ENCODE measurements around the gene GGACT.
A peak's percentile ranks its signal among the peaks of the same experiment; 100 is the strongest.
"Not testable (repeated sequence)": the region's sequence is repeated elsewhere in the genome, so short reads cannot be mapped to it uniquely, and the experiment has no call there.

The GGACT gene

DNA sequence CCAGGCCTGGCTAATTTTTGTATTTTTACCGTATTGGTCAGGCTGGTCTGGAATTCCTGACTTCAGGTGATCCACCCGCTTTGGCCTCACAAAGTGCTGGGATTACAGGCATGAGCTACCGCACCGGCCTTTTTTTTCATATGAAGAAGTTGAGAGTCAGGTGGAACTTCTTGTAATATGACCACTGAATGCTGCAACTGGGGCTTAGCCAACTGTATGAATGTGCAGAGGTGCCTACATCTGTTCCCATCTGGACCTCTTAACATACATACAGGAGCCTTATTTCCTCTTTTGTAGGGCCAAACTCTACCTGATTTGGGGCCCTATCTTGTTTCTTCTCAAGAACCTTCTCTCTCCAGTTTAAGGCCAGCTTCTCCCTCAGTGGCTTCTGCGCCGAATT, 11.9 kb upstream of the GGACT start:
- DNase-seq = no peak

DNA sequence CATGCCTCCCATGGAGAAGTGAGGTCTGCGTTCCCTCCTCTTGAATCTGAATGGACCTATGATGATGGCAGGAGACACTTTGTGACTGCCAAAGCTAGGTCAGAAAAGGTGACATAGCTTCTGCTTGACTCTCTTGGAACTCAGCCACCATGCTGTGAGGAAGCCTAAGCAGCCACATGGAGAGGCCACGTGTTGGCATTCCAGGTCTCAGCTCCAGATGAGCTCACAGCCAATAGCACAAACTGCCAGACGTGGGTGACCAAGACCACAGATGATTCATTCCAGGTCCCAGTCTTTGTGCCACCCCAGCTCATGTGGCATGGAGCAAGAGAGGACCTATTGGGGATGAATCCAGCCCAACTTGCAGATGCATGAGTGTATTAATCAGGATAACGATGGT, 8.7 kb upstream of the GGACT start:
- DNase-seq = no peak

DNA sequence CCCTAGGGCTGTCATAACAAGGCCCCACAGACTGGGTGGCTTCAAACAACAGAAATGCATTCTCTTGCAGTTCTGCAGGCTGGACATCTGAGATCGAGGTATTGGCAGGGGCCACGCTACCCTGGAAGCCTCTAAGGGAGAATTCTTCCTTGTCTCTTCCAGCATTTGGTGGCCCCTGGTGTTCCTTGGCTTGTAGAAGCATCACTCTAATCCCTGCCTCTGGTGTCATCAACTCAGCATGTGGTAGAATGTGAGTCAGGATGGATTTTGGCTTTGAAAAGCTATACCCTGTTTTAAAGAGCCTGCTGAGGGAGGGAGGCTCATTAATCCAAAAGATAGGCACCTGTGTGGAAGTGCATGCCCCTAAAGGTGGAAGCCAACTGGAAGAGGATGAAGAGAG, 7.9 kb upstream of the GGACT start:
- no peak for DNase-seq

DNA sequence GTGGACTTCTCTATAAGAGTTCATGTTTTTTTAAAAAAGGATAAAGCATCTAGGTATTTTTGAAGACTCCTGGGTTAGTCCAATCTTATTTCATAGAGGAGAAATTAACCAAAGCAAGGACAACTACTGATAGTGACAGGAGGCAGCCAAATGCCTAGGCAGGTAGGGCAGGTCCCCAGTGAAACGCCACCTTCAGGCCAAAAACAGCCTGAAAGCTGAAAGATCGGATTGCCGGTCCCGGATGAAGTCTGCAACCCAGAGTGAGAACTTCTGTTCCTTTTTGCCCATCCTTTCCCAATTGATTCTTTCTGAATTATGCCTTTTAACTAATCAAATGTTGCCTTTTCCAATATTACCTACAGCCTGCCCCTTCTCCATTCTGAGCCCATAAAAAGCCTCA, 6.1 kb upstream of the GGACT start:
- no peak for DNase-seq

DNA sequence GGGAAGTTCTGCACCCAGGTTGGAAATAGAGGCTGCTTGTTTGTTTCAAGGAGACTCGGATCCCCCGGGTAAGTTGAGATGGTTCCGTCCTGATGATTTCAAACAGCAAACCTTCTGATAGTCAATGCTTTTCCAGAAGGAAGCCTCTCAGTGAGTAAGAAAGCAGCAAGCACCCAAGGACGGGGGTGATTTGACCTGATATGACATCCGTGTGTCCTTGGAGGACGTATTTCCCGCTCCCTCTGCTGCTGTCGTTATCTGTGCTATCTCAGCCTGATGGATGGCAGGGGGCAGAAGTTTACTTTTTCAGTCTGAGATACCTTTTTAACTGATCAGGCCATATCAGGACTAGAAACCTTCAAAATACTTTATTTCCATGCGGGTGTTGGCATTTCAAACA, 5.7 kb upstream of the GGACT start:
- DNase-seq = no peak

DNA sequence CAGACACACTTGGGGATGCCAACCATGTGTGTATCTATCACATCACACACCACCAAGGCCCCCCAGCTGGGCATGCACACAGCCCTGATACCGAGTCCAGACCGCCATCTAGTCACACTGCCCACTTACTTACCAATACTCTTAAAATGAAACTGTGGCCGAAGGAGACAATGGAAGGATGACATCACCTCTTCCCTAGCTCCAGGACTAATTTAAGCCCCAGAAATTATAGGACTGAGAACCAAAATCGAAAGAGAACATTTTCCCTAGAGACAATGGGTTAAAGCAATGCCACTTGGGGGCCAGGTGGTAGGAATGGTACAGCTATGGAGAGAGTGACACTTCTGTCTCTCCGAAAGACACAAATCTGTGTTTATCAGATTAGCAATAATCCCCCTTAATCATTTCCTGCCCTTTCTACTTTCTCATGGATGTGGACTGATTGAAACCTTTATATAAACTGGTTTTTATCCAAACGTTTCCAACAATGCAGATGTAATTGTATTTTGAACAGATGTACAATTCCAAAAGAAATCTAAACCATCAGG, 663 bp upstream of the GGACT start:
- peak in 1 of 2 experiments; percentile 12 for DNase-seq

DNA sequence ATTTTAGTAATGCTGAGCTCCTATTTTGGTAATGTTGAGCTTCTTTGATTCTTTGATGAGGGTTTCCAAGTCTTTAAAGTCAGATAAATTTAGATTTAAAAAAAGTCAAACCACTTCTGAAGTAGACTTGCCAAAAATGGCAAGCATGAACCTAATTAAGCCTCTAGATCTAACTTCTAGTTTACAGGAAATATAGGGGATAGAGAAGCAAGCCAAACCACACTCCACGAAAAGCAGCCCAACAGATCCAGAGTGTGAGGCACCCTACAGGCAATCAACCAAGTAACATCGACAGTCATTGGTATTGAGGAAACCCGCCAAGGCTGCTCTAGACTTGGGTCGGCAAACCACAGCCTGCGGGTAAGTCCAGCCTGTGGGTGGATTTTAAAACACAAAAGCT, 3.7 kb downstream of the GGACT start:
- DNase-seq = no peak

DNA sequence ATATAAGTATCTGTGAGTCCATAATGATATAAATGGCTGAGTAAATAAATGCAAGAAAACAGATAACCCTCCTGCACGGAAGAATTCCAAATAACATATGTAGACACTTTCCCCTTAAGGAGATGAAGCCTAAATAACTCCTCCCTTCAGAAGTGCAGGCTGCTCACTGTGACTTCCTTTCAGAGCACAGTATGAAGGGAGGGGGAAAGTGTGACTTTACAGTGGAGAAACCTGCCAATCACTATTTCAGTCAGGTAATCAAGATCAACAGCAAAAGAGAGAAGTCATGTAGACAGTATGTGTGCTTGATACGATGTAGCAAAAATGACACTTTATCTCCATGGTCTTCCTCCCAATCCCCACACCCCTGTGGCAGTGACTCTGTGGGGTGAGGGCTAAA, 7.1 kb downstream of the GGACT start:
- DNase-seq = no peak

DNA sequence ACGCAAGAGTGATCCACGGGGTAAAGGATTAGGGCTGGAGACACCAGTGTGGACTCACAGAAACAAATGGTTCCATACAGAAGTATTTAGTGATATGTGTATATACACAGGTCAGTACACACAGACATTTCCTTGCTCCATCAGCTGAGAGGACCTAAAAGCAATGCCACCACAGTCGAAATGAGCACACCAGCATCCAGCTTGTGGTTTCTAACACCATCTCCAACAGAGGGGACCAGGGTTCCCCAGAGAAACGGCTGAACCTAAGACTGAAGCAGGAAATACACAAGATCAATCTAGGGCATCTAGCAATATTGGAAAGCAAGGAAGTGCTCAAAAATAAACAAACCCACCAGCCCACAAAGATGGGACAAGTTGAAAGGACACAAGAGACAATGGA, 7.6 kb downstream of the GGACT start:
- DNase-seq = no peak

DNA sequence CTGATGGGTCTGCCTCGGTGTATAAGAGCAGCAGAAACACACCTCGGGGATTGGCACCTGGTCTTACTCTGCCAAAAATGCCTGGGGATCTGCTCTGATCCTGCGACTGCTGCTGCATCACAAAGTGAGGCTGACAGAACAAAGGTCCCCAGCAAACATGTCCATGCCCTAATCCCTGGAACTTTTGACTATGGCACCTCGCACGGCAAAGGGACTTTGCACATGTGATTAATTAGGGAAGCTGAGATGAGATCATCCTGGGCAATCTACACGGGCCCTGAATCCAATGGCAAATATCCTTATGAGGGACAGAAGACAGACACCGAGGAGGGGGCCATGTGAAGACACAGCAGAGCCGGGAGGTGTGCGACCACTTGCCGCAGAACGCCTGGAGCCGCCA, 8.5 kb downstream of the GGACT start:
- DNase-seq = no peak

DNA sequence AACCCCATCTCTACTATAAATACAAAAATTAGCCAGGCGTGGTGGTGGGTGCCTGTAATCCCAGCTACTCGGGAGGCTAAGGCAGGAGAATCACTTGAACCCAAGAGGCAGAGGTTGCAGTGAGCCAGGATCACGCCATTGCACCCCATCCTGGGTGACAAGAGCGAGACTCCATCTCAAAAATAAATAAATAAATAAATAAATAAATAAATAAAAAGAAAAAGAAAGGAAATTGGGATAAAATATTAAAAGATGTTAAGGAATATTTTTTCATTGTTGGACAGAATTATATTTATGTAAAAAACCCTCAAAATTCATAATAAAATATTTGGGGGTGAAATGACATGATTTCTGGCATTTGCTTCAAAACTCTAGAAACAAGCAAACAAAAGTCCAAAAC, 11.3 kb downstream of the GGACT start:
- not testable (repeated sequence) for DNase-seq

DNA sequence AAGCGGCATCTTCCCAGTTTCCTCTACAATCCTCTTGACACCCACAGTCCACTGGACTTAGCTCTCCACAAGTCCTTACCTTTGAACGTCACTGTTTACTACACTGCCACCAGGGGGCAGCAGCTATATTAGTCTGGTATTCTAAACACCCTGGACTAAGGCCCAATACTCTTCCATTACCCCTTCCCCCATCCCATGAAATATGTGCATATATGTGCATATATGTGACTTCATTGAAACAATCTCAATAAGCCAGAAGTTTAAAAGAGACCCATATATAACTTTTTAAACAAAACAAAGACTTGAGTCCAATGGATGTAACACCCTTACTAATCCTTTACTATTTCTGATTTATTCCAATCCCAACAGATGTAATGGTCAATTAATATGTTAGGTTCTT, 15.5 kb downstream of the GGACT start:
- DNase-seq = peak; percentile 79 to 85

DNA sequence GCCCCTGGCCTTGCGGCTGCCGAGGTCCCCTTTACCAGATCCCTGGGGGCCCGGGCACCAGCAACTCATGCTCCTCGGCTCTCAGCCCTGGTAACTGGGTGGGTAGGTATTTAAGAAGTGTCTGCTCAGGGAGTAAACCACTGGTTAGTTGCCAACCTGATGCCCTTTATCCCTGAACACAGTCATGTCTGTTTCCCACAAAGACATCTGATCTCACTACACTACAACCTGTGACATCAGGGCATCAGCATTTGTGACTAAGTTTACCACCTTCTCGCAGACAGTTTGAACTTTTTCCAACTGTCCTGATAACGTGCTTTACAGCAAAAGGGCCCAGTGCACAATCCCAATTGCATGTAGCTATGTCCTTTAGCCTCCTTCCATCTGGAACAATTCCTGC, 22.0 kb downstream of the GGACT start:
- DNase-seq = no peak

DNA sequence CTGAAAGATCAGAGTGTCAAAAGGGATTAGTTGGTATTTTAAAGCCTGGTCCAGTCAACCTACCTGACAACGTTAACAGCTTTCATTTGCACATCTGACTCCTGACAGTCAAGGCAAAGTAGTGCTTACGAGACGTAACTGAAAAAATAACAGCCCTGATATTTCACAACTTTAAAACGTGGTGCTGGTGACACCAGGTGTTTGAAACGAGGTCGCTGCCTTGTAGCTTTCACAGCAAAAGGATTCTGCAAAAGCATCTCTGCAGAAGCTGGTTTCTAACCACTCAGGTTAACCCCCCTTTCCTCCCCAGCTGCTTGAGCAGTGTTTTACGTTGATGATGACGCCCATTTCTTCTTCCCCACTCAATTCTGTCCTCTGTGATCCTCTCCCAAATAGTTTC, 23.3 kb downstream of the GGACT start:
- DNase-seq = peak in 1 of 2 experiments; percentile 43

DNA sequence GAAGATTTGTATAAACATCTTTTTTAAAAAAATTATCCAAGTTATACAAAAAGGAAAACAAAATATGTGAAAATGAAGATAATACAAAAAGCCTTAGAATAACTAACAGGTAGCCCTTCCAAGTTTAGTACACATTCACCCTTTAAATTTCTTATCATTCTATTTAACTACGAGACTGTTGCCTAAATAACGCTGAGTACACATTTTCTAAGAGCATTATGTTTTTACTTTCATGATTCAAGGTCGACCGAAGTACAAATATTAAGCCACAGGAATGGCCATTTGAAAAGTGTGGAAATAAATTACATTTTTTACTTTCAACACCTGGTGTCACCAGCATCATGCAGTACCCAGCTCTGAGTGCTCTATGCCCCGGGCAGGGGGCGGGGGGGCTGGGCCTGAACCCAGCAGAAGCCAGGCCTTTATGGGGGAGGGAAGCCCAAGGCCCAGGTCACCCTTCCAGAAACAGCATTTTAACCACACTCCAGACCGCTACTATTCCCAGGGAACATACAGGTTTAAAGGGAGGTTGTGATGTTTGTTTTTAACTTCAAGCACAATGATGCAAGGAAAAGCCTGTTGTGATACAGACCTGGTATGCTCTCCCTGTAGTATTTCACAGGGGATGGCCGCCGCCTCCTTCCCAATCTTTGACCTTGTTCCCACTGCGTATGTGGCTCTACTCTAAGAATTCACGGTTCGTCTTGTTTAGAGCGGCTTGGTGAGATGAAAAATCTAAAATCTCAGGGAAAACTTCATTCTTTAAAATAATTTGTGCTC, 24.0 kb downstream of the GGACT start:
- DNase-seq = peak in 1 of 2 experiments; percentile 43

DNA sequence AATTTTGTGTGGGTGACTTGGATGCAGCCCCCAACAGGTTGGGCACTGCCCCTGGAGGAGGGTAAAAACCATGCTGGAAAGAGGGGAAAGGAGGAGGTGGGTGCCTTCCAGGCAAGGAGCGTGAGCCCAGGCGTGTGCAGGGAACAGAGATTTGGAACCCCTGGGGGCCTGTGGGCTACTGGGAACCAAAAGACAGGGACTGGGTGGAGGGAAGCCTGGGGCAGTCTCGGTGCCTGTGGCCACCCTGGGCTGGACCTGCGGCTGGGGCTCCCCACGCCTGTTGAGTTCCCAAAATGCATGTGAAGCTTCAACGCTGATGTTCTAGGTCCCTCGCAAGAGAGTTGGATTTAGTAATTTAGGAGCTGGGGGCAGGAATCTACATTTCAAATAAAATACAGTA, 24.8 kb downstream of the GGACT start:
- no peak for DNase-seq

DNA sequence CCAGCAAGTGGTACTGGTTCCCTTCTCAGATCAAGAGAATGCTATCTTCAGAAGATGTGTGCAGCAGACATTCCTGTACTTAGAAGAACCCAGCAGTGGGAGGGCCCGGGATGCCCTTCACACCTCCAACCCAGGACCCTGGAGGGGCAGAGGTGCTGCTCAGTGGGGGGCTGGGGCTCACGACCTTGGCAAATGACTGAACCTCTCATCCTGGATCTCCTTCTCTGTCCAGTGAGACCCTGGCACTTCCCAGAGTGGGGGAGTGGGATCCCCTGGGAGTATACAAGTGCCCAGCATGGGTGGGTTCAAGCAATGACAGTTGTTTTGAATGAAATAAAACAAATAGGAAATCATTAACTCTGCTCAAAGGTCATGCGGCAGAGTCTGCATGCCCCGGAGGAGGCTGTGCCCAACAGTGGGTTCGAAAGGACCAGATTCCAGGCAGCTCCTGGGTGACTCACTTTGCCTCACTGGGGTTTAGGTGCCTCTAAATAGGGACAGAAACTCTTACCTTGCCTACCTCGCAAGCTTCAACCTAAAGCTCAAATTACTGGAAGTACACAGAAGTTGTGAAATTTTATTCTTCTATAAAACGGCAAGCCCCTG, 26.9 kb downstream of the GGACT start:
- no peak for DNase-seq

DNA sequence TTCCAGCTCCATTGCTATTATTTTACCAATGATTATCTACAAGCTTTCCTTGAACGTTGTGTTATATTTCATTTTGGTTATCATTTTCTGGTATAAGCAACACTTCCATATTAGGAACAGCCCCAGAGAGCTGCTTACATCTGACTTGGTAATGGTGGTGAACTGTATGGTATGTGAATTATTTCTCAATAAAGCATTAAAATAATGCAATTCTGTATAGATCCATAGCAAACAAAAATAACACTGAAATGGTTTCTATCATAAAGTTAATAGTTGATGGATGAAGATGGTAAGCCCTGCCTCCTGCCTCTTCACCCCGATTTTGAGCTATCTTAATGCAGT, 27.5 kb downstream of the GGACT start:
- no peak for DNase-seq

DNA sequence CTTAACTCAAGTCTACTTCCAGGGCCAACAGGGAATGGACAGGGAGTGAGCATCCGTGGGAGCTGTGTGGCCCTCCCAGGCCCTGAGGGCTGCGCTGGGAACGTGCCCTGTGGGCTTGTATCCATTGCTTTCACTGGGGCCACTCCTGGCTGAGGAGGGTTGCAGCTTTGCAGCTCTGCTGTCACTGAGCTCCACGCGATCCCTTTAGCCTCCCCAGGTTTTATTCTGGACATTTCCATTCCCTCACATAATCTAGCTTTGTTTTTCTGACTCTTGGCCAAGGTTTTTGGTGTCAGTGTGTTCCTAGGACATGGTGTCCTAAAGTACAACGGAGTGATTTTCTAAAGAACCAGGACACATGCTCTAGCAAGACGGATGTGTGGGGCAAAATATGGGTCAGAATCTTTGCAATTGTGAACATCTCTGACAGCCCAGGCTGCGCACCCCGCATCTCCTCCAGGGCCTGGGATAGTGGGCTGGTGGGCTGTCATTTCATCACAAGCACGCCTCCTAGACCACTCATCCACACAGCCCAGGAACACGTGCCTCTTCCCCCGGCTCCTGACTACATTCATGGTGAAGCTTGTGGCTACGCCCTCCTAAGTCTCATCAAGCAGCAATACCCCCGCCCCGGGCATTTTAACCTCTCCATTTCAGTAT, 28.0 kb downstream of the GGACT start:
- no peak for DNase-seq

DNA sequence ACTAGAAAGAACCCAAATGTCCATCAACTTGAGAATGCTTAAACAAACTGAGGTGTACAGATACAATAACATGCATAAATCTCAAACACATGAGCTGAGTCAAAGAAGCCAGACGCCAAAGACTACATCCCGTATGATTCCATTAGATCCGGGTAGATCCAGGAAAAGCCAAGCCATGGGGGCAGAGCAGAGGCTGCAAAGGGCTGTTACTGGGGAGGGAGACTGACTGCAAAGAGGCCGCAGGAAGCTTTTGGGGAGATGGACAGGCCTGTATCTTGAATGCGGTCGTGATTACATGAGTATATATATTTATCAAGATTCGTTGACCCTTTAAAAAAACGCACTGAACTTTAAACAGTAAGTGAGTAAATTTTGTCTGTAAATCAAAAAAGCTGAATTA, 28.7 kb downstream of the GGACT start:
- no peak for DNase-seq

DNA sequence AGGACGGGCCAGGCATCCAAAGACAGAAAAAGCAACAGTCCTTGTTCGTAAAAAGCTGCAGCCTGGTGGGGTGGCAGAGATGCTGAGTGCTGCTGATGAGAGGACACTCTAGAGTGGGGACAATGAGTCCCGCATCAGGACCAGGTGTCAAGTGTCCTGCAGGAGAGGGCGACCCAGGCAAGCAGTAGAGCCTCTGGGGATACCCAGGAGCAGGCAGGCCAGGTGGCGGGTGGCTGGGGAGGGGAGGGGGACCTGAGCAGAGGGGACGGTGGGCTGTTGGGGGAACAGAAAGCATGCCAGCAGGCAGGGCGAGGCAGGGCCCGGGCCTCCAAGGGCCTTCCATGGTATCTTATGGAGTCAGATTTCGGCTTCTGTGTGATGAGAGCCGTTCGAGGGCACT, 35.8 kb downstream of the GGACT start:
- no peak for DNase-seq

DNA sequence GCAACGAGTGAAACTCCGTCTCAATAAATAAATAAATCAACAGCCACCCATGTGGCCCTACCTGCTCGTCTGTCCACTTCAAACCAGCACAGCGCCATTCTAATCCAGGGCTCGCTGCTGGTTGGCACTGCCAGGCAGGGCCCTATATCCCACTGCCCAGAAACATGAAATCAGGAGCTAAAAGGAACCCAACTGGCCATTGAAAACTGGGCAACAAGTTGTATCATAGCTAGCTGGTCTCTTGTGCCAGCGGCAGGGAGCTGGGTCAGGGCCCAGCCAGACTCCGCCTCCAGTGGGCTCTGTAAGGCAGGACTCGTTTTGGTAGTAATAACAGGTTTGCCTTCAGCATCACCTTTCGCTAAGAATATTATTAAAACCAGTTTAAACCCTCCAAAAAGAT, 39.3 kb downstream of the GGACT start:
- DNase-seq = no peak

DNA sequence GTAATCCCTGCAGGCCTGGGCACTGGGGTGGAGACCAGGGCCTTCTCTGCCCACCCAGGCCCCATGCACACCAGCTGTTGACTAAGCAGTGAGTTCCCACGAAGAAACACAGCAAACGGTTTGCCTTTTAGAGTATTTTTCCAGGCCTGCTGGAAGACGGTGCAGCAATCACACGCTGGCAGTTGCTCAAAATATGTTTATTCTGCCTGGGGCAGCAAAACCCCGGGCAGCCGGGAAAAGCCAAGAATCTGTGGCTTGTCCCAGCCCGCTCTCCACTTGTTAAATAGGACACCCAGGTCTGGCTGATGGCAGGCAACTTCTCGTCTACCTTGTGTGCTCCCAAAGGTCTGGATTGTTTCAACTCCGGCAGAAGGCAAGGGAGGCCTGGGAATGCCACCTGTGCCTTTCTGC, 40.8 kb downstream of the GGACT start:
- peak in 1 of 2 experiments; percentile 53 for DNase-seq

DNA sequence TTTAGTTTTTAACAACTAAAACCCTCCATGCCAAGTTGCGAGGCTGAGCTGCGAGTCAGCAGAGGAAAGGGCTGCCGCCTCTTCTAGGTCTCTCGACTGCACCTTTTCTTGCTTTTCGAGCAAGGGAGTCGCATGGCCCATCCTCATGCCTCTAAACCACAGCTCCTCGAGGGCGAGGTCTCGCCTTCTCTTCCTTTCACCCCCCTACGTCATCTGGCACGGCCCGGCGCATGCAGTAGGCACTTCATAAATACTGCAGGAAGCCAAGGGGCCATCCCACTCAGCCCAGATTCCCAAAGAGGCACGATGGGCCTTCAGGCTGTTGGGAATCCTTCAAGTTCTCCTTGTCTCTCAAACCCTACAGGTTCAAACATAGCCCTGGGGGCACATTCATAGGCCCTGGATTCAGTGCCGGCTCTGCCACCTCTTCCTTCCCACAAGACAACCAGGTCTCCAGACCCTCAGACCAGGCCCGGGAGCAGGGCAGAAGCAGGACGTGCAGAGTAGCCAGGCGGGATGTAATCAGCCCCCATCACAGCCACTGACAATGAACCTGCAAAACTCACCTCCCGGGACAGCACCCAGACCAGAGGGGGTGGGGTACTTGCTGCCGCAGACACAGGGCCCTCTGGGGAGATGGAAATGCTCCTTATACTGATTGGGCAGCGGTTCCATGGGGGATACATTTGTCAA, 41.7 kb downstream of the GGACT start:
- no peak for DNase-seq

All from NCI-H2081 (cell line).